GM21786 (cell line): ENCODE results near the gene LCN1.
"Not testable (repeated sequence)": the region's sequence is repeated elsewhere in the genome, so short reads cannot be mapped to it uniquely, and the experiment has no call there.

Experiments
- ATAC-seq: cut with Tn5 transposase; IDR thresholded peaks from one replicate; pipeline ENCODE4 v1.9.1; 2021; ENCODE audit not compliant: unreplicated experiment

The LCN1 gene

DNA sequence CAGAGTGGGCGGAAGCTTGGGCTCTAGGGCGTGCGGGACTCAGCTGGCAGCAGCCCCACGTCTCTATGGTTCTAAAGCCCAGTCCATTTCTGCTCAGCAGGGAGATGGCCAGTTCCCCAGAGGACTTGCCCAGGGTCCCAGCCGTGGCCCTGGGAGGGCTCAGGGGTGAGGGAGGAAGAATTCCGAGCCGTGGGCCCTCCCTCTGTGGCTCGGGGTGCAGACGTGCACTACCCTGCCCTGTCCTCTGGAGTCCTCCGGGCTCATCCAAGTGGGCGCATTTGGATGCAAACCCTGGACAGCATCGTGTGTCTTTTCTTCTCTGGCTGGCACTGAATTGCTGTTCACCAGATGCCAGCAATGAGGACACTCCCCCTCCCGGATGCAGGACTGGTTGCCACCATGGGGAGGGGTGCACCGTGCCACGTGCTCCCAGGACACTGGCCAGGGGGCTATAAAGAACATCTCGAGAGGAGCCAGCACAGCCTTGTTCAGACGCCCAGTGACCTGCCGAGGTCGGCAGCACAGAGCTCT lies 24.5 kb downstream of the LCN1 start, which contains the start of gene OBP2A:
Gene OBP2A (plus strand): TSS at position 481 of the 531 bp plus-strand sequence. CDS start 55 bp downstream, outside the sequence.
- not testable (repeated sequence) for ATAC-seq

- ATAC-seq, result not testable (repeated sequence)
Observed at GRCh38 chr9:135546792-135547617, 25.8 kb downstream of the LCN1 start.

GRCh38 chr9:135547756-135548736 lies 26.8 kb downstream of the LCN1 start:
- no peak for ATAC-seq

DNA sequence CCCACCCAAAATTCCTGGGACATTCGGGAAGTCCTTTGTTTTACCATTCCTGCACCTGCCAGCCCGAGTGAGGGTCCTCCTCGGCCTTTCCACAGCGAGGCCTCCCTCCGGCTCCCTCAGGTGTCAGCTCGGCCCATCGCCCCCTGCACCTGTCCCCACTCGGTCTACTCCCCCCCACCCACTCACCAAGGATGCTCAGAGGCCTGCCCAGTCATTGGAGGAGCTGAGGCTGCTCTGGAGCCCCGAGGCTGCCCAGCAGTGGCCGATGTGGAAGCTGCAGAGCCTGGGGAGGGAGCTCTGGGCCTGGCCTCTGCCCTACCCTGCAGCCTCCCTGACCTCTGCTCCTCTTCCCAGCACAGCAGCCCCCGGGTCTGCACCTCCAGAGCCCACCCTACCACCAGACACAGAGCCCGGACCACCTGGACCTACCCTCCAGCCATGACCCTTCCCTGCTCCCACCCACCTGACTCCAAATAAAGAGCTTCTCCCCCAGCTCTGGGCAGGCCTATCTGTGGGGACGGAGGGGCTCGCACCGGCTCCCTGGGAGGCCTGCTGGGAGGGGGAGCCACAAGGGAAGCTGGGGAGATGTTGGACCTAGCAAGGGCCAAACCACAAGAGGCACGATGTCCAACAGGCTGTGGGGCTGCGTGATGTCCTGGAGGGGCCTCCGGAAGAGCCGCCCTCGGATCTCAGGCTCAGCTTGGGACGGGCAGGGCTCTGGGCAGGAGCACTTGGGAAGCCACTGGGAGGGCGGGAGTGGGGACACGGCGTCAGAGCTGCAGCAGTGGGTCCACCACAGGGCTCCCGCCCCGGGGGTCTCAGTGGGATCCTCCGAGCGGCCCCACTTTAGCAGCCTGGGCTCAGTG lies 28.5 kb downstream of the LCN1 start:
- ATAC-seq, result not testable (repeated sequence)

- no peak for ATAC-seq
Observed at GRCh38 chr9:135550344-135550918, 29.2 kb downstream of the LCN1 start.

GRCh38 chr9:135551031-135551430 lies 29.8 kb downstream of the LCN1 start:
- ATAC-seq, result no peak

DNA sequence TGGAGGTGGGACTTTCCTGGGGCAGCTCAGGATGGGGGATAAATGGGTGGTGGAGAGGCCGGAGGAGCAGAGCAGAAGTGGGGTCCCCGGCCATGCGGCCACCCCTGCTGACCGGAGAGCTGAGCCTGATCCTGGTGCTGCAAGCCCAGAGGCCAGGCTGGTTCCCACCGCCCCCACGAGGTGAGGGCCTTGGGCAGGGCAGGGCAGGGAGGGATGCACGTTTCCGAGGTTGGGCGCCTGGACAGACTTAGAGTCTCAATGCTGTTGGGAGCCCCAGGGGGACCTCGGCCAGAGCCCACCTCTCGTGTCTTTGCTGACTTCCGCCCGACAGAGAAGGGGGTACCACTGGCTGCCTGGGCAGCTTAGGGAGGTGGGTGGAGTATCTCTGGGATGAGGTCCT lies 30.2 kb downstream of the LCN1 start:
- ATAC-seq, result no peak

DNA sequence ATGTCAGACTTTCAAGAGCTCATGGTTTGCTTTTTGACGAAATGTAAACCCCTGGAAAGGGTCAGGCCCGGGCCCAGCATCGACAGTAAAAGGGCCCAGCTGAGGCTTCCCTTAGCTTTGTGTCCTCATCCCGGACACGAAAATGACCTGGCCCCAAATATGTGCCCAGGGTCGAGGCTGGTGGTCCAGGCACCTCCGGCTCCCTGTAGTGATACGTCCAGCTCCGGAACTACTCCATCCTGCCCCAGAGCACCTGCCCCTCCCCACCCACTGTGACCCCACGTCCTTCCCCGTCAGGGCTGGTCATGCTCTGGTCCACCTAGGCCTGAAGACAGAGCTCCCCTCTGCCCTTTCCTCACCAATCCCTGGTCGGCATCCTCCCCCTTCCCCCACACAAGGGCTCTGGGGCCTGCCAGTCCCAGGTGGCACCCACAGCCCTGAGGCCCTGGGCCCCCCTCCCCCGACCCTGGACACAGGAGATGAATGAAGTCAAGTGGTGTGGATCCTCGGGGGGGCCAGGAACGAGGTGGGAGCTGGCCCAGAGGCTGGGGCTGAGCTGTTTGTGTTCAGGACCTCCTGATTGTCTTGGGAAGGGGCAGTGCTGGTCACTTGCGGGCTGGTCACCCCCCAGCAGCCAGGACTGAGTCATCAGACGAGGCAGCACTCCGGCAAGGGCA lies 30.9 kb downstream of the LCN1 start:
- no peak for ATAC-seq

DNA sequence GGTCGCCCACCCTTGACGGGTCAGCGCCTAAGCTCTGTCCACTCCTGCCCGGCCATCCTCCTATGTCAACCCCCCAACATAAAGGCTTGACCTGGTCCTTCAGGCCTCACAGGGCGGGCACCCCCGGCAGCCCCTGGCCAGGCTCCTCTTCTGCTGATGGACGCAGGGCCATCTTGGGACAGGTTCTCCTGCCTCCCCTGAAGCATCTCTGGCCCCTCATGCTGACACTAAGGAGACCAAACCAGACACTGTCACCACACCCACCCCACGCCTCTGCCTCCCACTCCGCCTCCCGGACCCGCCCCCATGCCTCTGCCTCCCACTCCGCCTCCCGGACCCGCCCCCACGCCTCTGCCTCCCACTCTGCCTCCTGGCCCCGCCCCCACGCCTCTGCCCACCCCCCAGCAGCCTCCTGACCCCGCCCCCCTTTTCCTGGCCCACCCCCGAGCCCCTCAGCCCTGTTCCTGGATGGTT lies 31.5 kb downstream of the LCN1 start:
- ATAC-seq, result no peak

GRCh38 chr9:135554718-135555117 lies 33.5 kb downstream of the LCN1 start:
- no peak for ATAC-seq

DNA sequence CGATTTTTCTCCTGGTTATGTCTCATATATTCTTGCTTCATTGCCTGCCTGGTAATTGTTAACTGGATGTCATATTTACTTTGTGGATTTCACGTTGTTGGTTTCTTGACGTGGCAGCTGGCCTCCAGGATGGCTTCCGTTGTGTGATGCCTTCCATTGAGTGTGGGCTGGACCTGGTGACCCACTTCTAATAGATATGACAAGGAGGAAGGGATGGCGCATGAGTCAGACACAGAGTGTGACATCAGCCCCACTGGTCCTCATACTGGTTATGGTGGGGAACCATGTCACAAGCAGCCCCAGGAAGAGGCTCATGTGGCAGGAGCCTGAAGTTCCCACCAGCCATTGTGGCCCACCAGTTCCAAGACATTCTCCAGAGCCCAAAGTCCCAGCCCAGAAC lies 34.0 kb downstream of the LCN1 start:
- ATAC-seq, result no peak

DNA sequence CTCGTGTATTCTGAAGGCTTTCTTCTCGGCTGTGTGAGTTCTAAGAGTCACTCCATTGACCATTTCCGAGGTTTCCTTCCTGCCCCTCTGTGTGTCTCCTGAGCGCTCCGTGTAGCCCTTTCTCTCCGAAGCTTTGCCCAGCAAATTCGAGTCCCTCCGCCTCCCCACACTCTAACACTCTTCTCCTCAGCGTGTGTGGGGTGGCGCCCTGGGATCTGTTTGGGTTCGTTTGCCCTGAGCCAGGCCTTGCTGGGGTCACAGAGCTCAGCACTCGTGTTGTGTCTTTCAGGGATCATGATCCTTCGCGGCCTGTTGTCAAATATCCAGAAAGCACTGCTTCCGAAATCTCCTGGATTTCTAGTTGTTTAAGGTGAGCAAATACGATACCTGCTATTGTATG lies 34.7 kb downstream of the LCN1 start:
- ATAC-seq, result no peak

- ATAC-seq, result no peak
Observed at GRCh38 chr9:135559606-135560005, 38.4 kb downstream of the LCN1 start.

DNA sequence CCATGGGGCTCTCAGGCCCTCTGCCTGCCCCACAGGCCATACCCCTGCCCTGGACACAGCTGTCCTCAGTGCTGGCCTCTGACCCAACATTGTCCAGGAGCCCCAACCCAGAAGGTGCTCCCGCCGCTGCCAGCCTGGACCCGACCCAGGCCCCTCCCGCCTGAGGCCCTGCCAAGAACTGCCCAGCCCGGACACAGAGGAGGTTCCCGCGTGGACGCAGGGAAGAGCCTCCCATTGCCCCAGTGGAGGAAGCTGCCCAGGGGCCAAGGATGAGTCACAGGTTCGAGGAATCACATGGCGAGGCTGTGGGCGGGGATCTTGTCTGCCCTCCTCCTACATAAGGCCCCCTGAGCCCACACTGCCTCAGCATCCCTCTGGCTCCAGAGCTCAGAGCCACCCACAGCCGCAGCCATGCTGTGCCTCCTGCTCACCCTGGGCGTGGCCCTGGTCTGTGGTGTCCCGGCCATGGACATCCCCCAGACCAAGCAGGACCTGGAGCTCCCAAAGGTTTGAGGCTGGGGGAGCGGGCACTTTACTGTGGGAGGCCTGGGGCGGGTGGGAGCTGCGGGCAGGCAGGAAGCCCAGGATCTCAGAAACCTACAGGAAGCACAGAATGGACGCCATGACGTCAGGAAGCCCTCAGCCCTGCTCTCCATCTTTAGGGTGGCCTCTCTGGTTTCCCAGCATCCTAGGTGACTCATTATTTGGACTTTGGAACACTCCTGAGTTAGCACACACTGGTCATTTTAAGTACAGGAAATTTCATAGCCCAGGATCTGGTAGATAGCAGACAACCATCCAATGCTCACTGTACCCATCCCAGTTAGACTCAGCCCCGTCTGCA lies 40.4 kb downstream of the LCN1 start, which contains the start of gene PAEP:
Gene PAEP (plus strand): TSS at position 366 of the 844 bp plus-strand sequence.
- no peak for ATAC-seq

DNA sequence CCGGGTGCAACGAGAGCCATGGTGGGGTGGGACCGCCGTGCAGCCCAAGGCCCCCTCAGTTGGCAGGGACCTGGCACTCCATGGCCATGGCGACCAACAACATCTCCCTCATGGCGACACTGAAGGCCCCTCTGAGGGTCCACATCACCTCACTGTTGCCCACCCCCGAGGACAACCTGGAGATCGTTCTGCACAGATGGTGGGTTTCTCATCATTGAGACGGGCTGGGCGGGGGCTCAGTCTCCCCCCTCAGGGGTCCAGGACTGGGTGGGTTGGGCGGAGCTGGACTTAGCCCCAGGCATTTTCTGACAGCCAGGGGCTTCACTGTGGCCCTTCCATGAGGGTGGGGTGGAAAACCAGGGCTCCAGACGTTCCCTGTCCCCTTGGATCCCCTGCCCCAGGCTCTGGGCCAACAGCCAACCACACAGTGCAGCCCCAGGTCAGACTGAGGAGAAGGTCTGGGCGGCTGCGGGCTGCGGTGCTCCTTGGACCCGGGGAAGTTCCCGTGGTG lies 41.0 kb downstream of the LCN1 start:
- no peak for ATAC-seq

DNA sequence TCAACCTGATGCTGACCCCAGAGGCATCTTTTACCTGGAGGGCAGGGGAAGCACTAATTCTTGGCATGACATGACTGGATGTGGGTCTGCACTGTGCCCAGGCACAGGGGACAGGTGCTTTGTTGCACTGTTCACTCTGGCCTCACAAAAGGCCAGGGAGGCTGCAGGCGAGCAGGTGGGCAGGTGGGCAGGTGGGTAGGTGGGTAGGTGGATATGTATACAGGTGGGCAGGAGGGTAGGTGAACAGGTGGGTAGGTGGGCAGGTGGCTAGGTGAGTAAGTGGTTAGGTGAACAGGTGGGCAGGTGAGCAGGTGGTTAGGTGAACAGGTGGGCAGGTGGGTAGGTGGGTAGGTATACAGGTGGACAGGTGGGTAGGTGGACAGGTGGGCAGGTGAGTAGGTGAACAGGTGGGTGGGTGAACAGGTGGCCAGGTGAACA lies 41.8 kb downstream of the LCN1 start:
- ATAC-seq, result no peak

DNA sequence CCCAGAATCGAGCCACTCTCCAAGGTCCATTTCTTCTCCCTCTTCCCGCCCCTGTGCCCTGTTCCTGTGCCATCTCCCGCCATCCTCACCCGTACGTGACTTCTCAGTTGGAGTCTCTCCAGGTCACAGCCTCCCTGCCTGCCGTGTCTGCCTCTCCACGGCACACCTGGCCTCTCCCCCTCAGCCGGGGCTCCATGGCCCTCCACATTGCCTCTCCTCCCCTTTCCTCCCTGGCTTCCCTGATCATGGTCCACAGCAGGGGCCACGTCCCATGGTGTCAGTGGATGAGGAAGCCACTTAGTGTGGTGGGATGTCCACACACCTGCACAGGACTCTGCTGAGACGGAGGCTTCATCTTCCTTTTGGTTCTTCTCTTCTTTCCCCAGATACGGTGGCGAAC lies 42.6 kb downstream of the LCN1 start:
- no peak for ATAC-seq

DNA sequence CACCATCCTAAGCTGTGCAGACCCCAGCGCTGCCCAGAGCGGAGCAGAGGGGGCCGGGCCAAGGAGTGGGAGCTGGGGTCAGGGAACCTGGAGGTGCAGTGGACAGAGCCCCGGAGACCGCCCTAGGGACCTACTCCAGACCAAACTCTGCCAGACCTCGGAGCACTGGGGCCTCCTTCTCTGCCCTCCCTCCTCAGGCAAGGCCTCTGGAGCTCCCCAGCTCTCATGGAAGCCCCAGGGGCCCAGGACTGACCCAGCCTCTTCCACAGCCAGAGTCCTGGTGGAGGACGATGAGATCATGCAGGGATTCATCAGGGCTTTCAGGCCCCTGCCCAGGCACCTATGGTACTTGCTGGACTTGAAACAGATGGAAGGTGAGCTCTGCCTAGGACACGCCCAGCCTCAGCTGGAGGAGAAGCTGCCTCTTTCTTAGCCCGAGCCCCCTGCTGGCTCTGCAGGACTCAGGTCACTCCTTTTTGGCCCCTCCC lies 43.9 kb downstream of the LCN1 start:
- ATAC-seq, result no peak
